Measurements from ENCODE around the gene SLC4A1.

DNA sequence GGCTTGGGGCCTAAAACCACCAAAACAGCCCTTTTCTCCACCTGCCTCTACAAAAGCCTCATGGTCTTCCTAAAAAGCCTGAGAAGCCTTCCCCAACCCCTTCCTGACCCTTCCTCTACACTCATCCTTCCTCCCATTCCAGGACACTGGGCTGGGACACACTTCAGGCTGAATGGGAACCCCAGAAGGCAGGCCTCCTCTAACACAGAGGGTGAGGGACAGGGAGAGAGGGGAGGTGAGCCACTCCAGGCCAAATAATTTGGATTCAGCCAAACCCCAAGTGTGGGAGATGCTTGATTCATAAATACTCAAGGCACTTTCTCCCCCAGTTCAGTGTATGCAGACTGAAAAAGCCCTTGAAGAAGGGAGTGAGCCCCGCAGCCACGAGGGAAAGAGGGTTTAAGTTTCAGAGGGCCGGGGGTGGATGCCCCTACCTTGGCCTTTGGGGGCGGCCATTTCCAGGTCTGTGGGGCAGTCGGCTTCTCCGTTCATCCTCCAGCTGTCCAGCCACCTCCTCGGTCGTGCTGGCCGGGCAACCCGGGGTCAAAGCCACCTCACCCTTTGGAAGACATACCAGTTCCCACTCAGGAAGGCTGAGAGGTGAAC lies 50.1 kb downstream of the SLC4A1 start:
- TF ChIP-seq, protein P1, sequence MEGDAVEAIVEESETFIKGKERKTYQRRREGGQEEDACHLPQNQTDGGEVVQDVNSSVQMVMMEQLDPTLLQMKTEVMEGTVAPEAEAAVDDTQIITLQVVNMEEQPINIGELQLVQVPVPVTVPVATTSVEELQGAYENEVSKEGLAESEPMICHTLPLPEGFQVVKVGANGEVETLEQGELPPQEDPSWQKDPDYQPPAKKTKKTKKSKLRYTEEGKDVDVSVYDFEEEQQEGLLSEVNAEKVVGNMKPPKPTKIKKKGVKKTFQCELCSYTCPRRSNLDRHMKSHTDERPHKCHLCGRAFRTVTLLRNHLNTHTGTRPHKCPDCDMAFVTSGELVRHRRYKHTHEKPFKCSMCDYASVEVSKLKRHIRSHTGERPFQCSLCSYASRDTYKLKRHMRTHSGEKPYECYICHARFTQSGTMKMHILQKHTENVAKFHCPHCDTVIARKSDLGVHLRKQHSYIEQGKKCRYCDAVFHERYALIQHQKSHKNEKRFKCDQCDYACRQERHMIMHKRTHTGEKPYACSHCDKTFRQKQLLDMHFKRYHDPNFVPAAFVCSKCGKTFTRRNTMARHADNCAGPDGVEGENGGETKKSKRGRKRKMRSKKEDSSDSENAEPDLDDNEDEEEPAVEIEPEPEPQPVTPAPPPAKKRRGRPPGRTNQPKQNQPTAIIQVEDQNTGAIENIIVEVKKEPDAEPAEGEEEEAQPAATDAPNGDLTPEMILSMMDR (IDR thresholded peaks at IDR 0.05) = no peak
- no peak for TF ChIP-seq POLR2A (IDR thresholded peaks at IDR 0.05)

Measured in heart left ventricle (tissue), 13 donors.